Testis (tissue), 2 donors: ENCODE data around the gene RPUSD4.

ENCODE experiments used
- CTCF ChIP-seq, 3 experiments: fragments of 450-650 bp in 2 of 3; fragments of 200-600 bp in 1 of 3; sonication (generic) in 1 of 3; IDR thresholded peaks; one replicate each; pipeline ENCODE4 v1.5.1; 2016 to 2019; ENCODE audit warnings: antibody characterized with exemption in 3 of 3, mild to moderate bottlenecking in 2 of 3, moderate library complexity in 1 of 3
- POLR2A ChIP-seq: fragments of 450-650 bp; IDR thresholded peaks from one replicate; pipeline ENCODE4 v1.6.1; 2017; ENCODE audit warnings: antibody characterized with exemption, mild to moderate bottlenecking, moderate library complexity

- TF ChIP-seq CTCF (IDR thresholded peaks at IDR 0.05) (no peak), POLR2A (no peak)
Observed at GRCh38 chr11:126172596-126173038, 38.8 kb downstream of the RPUSD4 start.
